Tibial nerve (tissue), 4 donors: Measurements from ENCODE around the gene OLFML3. TPM values are rescaled to one million over a fixed set of nuclear protein-coding genes. Genes with fewer than 3 reads are reported as not detected.

Experiments used
- DNase-seq, 2 donors: peaks; one replicate each; pipeline ENCODE4 v3.0.0-alpha.2; 2019; ENCODE audit warnings: low spot score in 2 of 2
- H3K27ac ChIP-seq, 4 donors: fragments of 200-600 bp; sonication (generic) in 3 of 4; one replicate each; pipeline ENCODE4 v1.5.1; 2017 to 2019; ENCODE audit warnings: mild to moderate bottlenecking in 1 of 4
- H3K27me3 ChIP-seq, 2 donors: fragments of 200-600 bp; sonication (generic) in 1 of 2; one replicate each; pipeline versions ENCODE4 v1.5.1 to v1.6.0; 2017 to 2019
- H3K36me3 ChIP-seq, 3 donors: fragments of 200-600 bp; sonication (generic); one replicate each; pipeline ENCODE4 v1.5.1; 2018 to 2019
- H3K4me1 ChIP-seq, 4 donors: fragments of 200-600 bp; sonication (generic) in 3 of 4; one replicate each; pipeline ENCODE4 v1.5.1; 2017 to 2019
- H3K4me3 ChIP-seq, 4 donors: fragments of 200-600 bp; sonication (generic) in 3 of 4; one replicate each; pipeline ENCODE4 v1.5.1; 2017 to 2019; ENCODE audit warnings: mild to moderate bottlenecking in 1 of 4, moderate library complexity in 1 of 4
- H3K9me3 ChIP-seq, 4 donors: fragments of 200-600 bp; sonication (generic) in 3 of 4; one replicate each; pipeline ENCODE4 v1.5.1; 2017 to 2019
- CTCF ChIP-seq, 5 experiments: fragments of 200-600 bp in 3 of 5; fragments of 450-650 bp in 2 of 5; sonication (generic) in 3 of 5; IDR thresholded peaks; one replicate each; pipeline ENCODE4 v1.5.1; 2016 to 2019; ENCODE audit warnings: antibody characterized with exemption in 5 of 5, mild to moderate bottlenecking in 3 of 5, moderate library complexity in 2 of 5
- EP300 ChIP-seq, 2 donors: sonication (generic); formaldehyde crosslinking; IDR thresholded peaks; one replicate each; pipeline ENCODE4 v1.6.1; 2017; ENCODE audit warnings: antibody characterized with exemption in 2 of 2, mild to moderate bottlenecking in 1 of 2
- POLR2A ChIP-seq, 2 donors: fragments of 450-650 bp; IDR thresholded peaks; one replicate each; pipeline ENCODE4 v1.6.1; 2017; ENCODE audit warnings: antibody characterized with exemption in 2 of 2, mild to moderate bottlenecking in 2 of 2, moderate library complexity in 2 of 2
- WGBS, 2 donors: methylation state at CpG; one replicate each; pipeline ENCODE4 v1.1.5; 2018; 5-methylcytosine and 5-hydroxymethylcytosine counted together
- total RNA-seq, 4 donors: library from RNA; depleted of rRNA; stranded (reverse); fragments of >200 nt; gene quantifications; one replicate each; pipeline ENCODE4 v1.1.0, GENCODE V29; 2016

OLFML3 gene
- total RNA-seq, 4 donors from 2014 or later, result 19.2 to 168 (median 50.0) TPM

GRCh38 chr1:113990530-113990929 is 11.3 kb downstream of the OLFML3 start:
- 57 to 69% methylated on average over 2 of the region's 2 CpGs for WGBS, 2 donors
- TF ChIP-seq POLR2A (IDR thresholded peaks at IDR 0.05) (no peak), EP300 (IDR thresholded peaks at IDR 0.05) (no peak), CTCF (IDR thresholded peaks at IDR 0.05) (no peak)
- Histone ChIP-seq H3K27me3 (no peaks in the 10 kb centered on the region), H3K4me3 (no peak overlapping the region), H3K9me3 (peaks cover 0 to 16% (median 3%) of the 10 kb centered on the region in 4 donors), H3K4me1 (no peaks in the 10 kb centered on the region), H3K36me3 (no peaks in the 10 kb centered on the region), H3K27ac (no peak overlapping the region)
- no peak for DNase-seq

DNA sequence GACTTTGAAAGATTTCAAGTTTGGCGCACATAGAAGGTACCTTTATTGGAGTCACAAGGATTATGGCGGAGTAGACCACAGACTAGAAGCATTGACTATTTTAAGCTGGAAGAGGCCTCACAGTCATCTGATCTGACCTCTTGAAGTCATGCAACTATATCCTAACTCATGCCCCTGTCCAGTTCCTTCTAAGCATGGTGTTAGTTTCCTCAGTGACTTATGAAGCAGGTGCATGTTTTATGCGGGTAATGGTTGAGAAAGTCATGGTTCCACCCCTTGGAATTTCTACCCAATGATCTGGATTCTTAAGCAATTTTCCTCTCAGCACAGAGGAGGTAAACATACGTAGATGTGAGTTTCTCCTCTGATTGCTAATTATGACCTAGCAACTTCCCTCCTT is 11.7 kb downstream of the OLFML3 start:
- TF ChIP-seq EP300 (IDR thresholded peaks at IDR 0.05) (no peak), CTCF (IDR thresholded peaks at IDR 0.05) (no peak), POLR2A (IDR thresholded peaks at IDR 0.05) (no peak)
- H3K4me3 ChIP-seq, result no peak overlapping the region
- DNase-seq, result no peak
- no peaks in the 10 kb centered on the region for H3K4me1 ChIP-seq
- WGBS, 2 donors, result 90 to 92% methylated on average over 4 of the region's 4 CpGs
- no peaks in the 10 kb centered on the region for H3K27me3 ChIP-seq
- no peaks in the 10 kb centered on the region for H3K36me3 ChIP-seq
- no peak overlapping the region for H3K27ac ChIP-seq
- H3K9me3 ChIP-seq, result peaks cover 0 to 20% (median 5%) of the 10 kb centered on the region in 4 donors

GRCh38 chr1:113991467-113991997 is 12.3 kb downstream of the OLFML3 start:
- 87 to 90% methylated on average over 5 of the region's 5 CpGs for WGBS, 2 donors
- H3K27me3 ChIP-seq, result no peaks in the 10 kb centered on the region
- H3K4me1 ChIP-seq, result no peaks in the 10 kb centered on the region
- H3K27ac ChIP-seq, result no peak overlapping the region
- no peaks in the 10 kb centered on the region for H3K36me3 ChIP-seq
- DNase-seq, result no peak
- TF ChIP-seq EP300 (IDR thresholded peaks at IDR 0.05) (no peak), CTCF (IDR thresholded peaks at IDR 0.05) (no peak), POLR2A (IDR thresholded peaks at IDR 0.05) (no peak)
- H3K4me3 ChIP-seq, result no peak overlapping the region
- H3K9me3 ChIP-seq, result peaks cover 0 to 26% (median 5%) of the 10 kb centered on the region in 4 donors

DNA sequence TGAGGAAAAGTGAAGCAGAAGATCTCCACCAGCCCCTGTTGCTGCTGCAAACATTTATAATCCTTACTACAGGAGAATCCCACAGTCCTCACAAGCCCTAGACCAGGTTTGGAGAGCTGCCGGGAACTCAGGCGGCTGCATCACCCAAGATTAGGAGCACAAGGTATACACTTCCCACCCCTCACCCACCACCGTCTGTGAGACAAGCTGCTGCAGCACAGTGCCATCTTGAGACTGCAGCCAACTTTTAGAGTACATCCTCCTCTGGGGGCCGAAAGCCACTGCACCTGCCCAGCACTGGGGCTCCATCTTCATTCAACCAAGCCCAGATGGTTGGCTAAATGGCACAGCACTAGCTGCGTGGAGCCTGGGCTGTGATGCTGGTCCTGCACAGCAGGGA is 13.8 kb downstream of the OLFML3 start:
- 92 to 96% methylated on average over 5 of the region's 5 CpGs for WGBS, 2 donors
- Histone ChIP-seq H3K27ac (no peak overlapping the region), H3K27me3 (no peaks in the 10 kb centered on the region), H3K9me3 (peaks cover 0 to 26% (median 5%) of the 10 kb centered on the region in 4 donors), H3K4me1 (no peaks in the 10 kb centered on the region), H3K4me3 (no peak overlapping the region), H3K36me3 (no peaks in the 10 kb centered on the region)
- DNase-seq, result no peak
- no peak for TF ChIP-seq POLR2A (IDR thresholded peaks at IDR 0.05)
- no peak for TF ChIP-seq EP300 (IDR thresholded peaks at IDR 0.05)
- TF ChIP-seq CTCF (IDR thresholded peaks at IDR 0.05), result no peak

DNA sequence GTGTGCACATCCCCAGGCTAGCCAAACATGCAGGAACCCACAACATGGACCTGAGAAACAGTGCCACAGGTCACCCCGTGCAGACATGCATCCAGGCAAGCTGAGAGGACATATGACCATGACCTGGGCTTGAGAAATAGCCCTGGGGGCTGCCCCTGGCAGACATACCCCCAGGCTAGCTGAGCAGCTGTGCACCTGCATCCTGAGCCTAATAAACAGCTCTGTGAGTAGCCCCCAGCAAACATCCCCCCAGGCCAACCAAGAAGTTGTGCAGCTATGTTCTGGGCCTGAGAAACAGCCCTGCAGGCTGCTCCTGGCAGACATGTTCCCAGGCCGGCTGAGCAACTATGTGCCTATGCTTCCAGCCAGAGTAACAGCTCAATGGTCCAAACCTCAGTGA is 14.5 kb downstream of the OLFML3 start:
- TF ChIP-seq EP300 (IDR thresholded peaks at IDR 0.05), result no peak
- TF ChIP-seq CTCF (IDR thresholded peaks at IDR 0.05), result no peak
- no peak for TF ChIP-seq POLR2A (IDR thresholded peaks at IDR 0.05)
- H3K4me3 ChIP-seq, result no peak overlapping the region
- no peaks in the 10 kb centered on the region for H3K36me3 ChIP-seq
- H3K27me3 ChIP-seq, result no peaks in the 10 kb centered on the region
- WGBS, 2 donors, result 80 to 100% methylated on average over 2 of the region's 2 CpGs
- H3K4me1 ChIP-seq, result peaks cover 0 to 3% (median 0%) of the 10 kb centered on the region in 4 donors
- DNase-seq, result no peak
- peaks cover 0 to 26% (median 5%) of the 10 kb centered on the region in 4 donors for H3K9me3 ChIP-seq
- no peak overlapping the region for H3K27ac ChIP-seq
